Raji (cell line): ENCODE data around the gene HDAC9.

Experiments used
- POLR2A ChIP-seq: IDR thresholded peaks from 2 replicates; pipeline ENCODE4 v1.6.1; 2011; ENCODE audit warnings: low read depth, low read length, control low read depth; ENCODE audit not compliant: insufficient read depth

Gene HDAC9

DNA sequence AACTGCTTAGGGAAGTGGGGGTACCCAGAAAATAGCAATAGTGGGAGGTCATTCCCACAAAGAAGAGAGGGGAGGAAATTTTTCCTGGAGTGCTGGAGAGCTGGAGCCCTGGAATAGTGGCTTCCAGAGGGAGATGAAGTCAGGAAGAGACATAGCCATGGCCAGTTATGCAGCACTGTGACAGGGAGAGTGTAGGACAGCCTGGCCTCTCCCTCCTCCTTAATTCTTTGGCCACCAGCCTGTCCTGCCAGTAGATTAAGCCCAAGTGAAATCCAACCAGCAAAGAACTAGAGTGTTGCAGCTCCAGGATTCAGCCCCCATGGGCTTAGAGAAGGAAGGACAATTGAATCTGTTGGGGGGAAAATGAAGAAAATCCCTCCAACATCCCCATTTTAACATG lies 130.5 kb downstream of the HDAC9 start:
- TF ChIP-seq POLR2A: no peak

- no peak for TF ChIP-seq POLR2A
Measured at GRCh38 chr7:18626717-18627116, 131.2 kb downstream of the HDAC9 start.

DNA sequence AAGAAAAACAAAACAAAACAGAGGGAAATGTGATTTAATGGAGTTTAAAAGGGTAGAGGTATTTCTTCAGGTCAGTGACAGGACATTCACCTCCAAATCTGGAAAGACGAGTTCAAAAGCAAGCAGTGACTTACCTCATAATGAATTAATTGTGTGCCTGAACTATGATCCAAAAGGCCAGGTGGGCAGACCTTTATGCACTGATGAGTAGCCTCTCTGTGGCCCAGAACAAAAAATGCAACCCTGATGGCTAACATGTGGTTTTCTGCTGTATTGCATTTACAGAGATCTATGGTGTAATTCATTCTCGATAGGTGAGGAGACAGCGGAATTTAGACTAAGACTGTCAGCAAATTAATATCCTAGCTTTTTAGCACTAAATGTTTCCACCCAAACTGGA lies 142.0 kb downstream of the HDAC9 start:
- TF ChIP-seq POLR2A: no peak

- no peak for TF ChIP-seq POLR2A
Measured at GRCh38 chr7:18638594-18639452, 143.3 kb downstream of the HDAC9 start.

GRCh38 chr7:18639711-18640110 lies 144.2 kb downstream of the HDAC9 start:
- TF ChIP-seq POLR2A: no peak

- TF ChIP-seq POLR2A: no peak
Measured at GRCh38 chr7:18644981-18645380, 149.4 kb downstream of the HDAC9 start.

DNA sequence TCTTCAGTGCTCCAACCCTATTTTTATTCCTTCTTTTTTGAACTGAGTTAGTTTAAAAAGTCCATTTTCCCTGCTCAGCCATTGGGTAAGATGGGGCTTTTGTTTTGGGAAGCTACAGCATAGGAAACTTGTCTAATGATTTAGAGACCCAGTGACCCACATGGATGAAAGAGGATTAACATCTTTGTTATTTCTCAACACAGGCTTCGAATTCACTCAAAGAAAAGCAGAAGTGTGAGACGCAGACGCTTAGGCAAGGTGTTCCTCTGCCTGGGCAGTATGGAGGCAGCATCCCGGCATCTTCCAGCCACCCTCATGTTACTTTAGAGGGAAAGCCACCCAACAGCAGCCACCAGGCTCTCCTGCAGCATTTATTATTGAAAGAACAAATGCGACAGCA lies 152.0 kb downstream of the HDAC9 start:
- TF ChIP-seq POLR2A: no peak

- no peak for TF ChIP-seq POLR2A
Measured at GRCh38 chr7:18648849-18649758, 153.6 kb downstream of the HDAC9 start.

- no peak for TF ChIP-seq POLR2A
Measured at GRCh38 chr7:18653381-18654155, 158.0 kb downstream of the HDAC9 start.

- TF ChIP-seq POLR2A: no peak
Measured at GRCh38 chr7:18654709-18655108, 159.2 kb downstream of the HDAC9 start.

DNA sequence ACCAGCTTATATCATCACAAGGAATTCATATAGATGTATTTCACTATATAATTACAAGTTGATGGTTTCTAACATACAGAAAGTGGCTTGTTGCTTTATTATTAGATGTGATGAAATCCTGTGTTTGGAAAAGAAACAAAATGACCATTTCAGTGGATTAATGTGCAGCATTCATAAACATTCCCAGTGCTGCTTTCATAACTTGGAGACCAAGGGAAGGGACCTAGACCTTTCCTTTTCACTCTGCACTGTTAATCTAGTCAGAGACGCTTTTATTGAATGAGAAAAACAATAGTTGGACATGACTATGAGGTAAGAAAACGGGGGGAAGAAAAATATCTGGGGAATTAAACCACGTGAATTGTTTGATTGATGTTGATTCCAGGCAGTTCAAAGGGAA lies 160.0 kb downstream of the HDAC9 start:
- no peak for TF ChIP-seq POLR2A

GRCh38 chr7:18655912-18656311 lies 160.4 kb downstream of the HDAC9 start:
- no peak for TF ChIP-seq POLR2A

- TF ChIP-seq POLR2A: no peak
Measured at GRCh38 chr7:18656362-18656761, 160.8 kb downstream of the HDAC9 start.

DNA sequence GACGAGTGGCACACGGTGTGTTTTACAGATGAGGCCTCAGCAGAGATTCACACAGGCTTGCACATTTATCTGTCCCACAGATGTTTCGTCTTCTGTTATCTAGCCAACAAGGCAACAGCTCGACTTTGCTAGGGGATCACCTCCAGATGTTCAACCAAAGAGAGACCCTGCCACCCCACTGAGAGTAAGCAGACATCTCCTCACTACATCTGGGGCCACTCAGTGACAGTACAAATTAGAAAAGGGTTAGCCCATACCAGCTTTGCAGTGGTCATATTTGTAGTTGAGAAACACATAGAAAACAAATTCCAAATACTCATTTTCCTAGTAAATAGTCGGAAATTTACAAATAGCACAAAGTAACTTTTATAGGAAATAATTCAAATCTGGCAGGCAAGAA lies 164.2 kb downstream of the HDAC9 start:
- no peak for TF ChIP-seq POLR2A

DNA sequence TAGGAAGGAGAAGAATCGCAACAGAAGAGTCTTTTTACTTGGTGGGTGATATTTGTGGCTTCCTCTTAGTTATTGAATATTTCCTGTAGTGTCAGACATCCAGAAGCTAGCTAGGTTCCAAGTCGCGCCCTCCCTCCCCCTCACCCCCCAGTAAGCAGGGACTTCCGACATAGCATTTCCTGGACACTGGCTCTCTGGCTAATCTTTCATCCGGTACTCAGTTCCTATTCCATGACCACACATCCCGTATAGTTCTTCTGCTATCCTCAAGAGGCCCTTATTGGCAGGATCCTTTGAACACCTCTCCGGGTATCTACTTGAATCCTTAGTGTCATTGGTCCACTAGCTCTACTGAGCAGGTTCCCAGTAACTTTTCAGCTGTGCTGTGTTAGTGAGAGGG lies 167.8 kb downstream of the HDAC9 start:
- TF ChIP-seq POLR2A: no peak
